Measurements from ENCODE around the gene PIRT.

PIRT gene

GRCh38 chr17:10787306-10788045 is 50.4 kb downstream of the PIRT start:
- H3K27me3 ChIP-seq (ENCODE audit: control insufficient read depth, insufficient read depth, low read length), result no peaks in the 10 kb centered on the region
- H3K36me3 ChIP-seq (ENCODE audit: control insufficient read depth, insufficient read depth, low read length), result no peaks in the 10 kb centered on the region
- H3K27ac ChIP-seq (ENCODE audit: low read depth, low read length), result no peak overlapping the region
- no peaks in the 10 kb centered on the region for H3K9me3 ChIP-seq (ENCODE audit: control insufficient read depth, insufficient read depth, low read depth, low read length)
- H3K4me3 ChIP-seq (ENCODE audit: low read depth, low read length), result no peak overlapping the region
- H3K9ac ChIP-seq (ENCODE audit: low read length), result no peak overlapping the region
- H3K4me1 ChIP-seq (ENCODE audit: control insufficient read depth, insufficient read depth, low read length), result peaks cover 34% of the 10 kb centered on the region

- Histone ChIP-seq H3K36me3 (ENCODE audit: control insufficient read depth, insufficient read depth, low read length) (no peaks in the 10 kb centered on the region), H3K9me3 (ENCODE audit: control insufficient read depth, insufficient read depth, low read depth, low read length) (no peaks in the 10 kb centered on the region), H3K9ac (ENCODE audit: low read length) (no peak overlapping the region), H3K27me3 (ENCODE audit: control insufficient read depth, insufficient read depth, low read length) (no peaks in the 10 kb centered on the region), H3K4me1 (ENCODE audit: control insufficient read depth, insufficient read depth, low read length) (peaks cover 25% of the 10 kb centered on the region), H3K27ac (ENCODE audit: low read depth, low read length) (no peak overlapping the region), H3K4me3 (ENCODE audit: low read depth, low read length) (no peak overlapping the region)
Measured at GRCh38 chr17:10785295-10785694, 52.6 kb downstream of the PIRT start.

GRCh38 chr17:10779609-10780008 is 58.3 kb downstream of the PIRT start:
- H3K4me1 ChIP-seq (ENCODE audit: control insufficient read depth, insufficient read depth, low read length), result peaks cover 6% of the 10 kb centered on the region
- H3K36me3 ChIP-seq (ENCODE audit: control insufficient read depth, insufficient read depth, low read length), result no peaks in the 10 kb centered on the region
- H3K9ac ChIP-seq (ENCODE audit: low read length), result no peak overlapping the region
- no peak overlapping the region for H3K4me3 ChIP-seq (ENCODE audit: low read depth, low read length)
- peaks cover 6% of the 10 kb centered on the region; the same call in 1 of the 2 replicates for H3K9me3 ChIP-seq (ENCODE audit: control insufficient read depth, insufficient read depth, low read depth, low read length)
- no peak overlapping the region for H3K27ac ChIP-seq (ENCODE audit: low read depth, low read length)
- H3K27me3 ChIP-seq (ENCODE audit: control insufficient read depth, insufficient read depth, low read length), result no peaks in the 10 kb centered on the region

GRCh38 chr17:10777890-10778289 is 60.0 kb downstream of the PIRT start:
- H3K9ac ChIP-seq (ENCODE audit: low read length), result no peak overlapping the region
- H3K36me3 ChIP-seq (ENCODE audit: control insufficient read depth, insufficient read depth, low read length), result no peaks in the 10 kb centered on the region
- no peak overlapping the region for H3K4me3 ChIP-seq (ENCODE audit: low read depth, low read length)
- H3K4me1 ChIP-seq (ENCODE audit: control insufficient read depth, insufficient read depth, low read length), result peaks cover 4% of the 10 kb centered on the region; the same call in 1 of the 2 replicates
- no peak overlapping the region for H3K27ac ChIP-seq (ENCODE audit: low read depth, low read length)
- no peaks in the 10 kb centered on the region for H3K27me3 ChIP-seq (ENCODE audit: control insufficient read depth, insufficient read depth, low read length)
- peaks cover 6% of the 10 kb centered on the region; the same call in 1 of the 2 replicates for H3K9me3 ChIP-seq (ENCODE audit: control insufficient read depth, insufficient read depth, low read depth, low read length)

GRCh38 chr17:10777131-10777807 is 60.6 kb downstream of the PIRT start:
- Histone ChIP-seq H3K9ac (ENCODE audit: low read length) (no peak overlapping the region), H3K4me1 (ENCODE audit: control insufficient read depth, insufficient read depth, low read length) (peaks cover 8% of the 10 kb centered on the region; the same call in 1 of the 2 replicates)

GRCh38 chr17:10776381-10776780 is 61.5 kb downstream of the PIRT start:
- no peak overlapping the region for H3K4me3 ChIP-seq (ENCODE audit: low read depth, low read length)
- H3K27ac ChIP-seq (ENCODE audit: low read depth, low read length), result no peak overlapping the region
- no peak overlapping the region for H3K9ac ChIP-seq (ENCODE audit: low read length)
- H3K27me3 ChIP-seq (ENCODE audit: control insufficient read depth, insufficient read depth, low read length), result no peaks in the 10 kb centered on the region
- peaks cover 8% of the 10 kb centered on the region; the same call in 1 of the 2 replicates for H3K9me3 ChIP-seq (ENCODE audit: control insufficient read depth, insufficient read depth, low read depth, low read length)
- H3K4me1 ChIP-seq (ENCODE audit: control insufficient read depth, insufficient read depth, low read length), result peaks cover 8% of the 10 kb centered on the region; the same call in 1 of the 2 replicates
- H3K36me3 ChIP-seq (ENCODE audit: control insufficient read depth, insufficient read depth, low read length), result no peaks in the 10 kb centered on the region

More at GRCh38 chr17:10777131-10777807, 60.6 kb downstream of the PIRT start:
- peaks cover 6% of the 10 kb centered on the region; the same call in 1 of the 2 replicates for H3K9me3 ChIP-seq (ENCODE audit: control insufficient read depth, insufficient read depth, low read depth, low read length)
- H3K36me3 ChIP-seq (ENCODE audit: control insufficient read depth, insufficient read depth, low read length), result no peaks in the 10 kb centered on the region
- no peaks in the 10 kb centered on the region for H3K27me3 ChIP-seq (ENCODE audit: control insufficient read depth, insufficient read depth, low read length)
- H3K27ac ChIP-seq (ENCODE audit: low read depth, low read length), result no peak overlapping the region
- no peak overlapping the region for H3K4me3 ChIP-seq (ENCODE audit: low read depth, low read length)

- Histone ChIP-seq H3K27ac (ENCODE audit: low read depth, low read length) (no peak overlapping the region), H3K4me3 (ENCODE audit: low read depth, low read length) (no peak overlapping the region), H3K4me1 (ENCODE audit: control insufficient read depth, insufficient read depth, low read length) (peaks cover 8% of the 10 kb centered on the region; the same call in 1 of the 2 replicates), H3K9ac (ENCODE audit: low read length) (no peak overlapping the region), H3K27me3 (ENCODE audit: control insufficient read depth, insufficient read depth, low read length) (no peaks in the 10 kb centered on the region), H3K36me3 (ENCODE audit: control insufficient read depth, insufficient read depth, low read length) (no peaks in the 10 kb centered on the region), H3K9me3 (ENCODE audit: control insufficient read depth, insufficient read depth, low read depth, low read length) (peaks cover 8% of the 10 kb centered on the region; the same call in 1 of the 2 replicates)
Measured at GRCh38 chr17:10775740-10776356, 62.0 kb downstream of the PIRT start.

GRCh38 chr17:10775058-10775457 is 62.8 kb downstream of the PIRT start:
- Histone ChIP-seq H3K9me3 (ENCODE audit: control insufficient read depth, insufficient read depth, low read depth, low read length) (peaks cover 8% of the 10 kb centered on the region; the same call in 1 of the 2 replicates), H3K27ac (ENCODE audit: low read depth, low read length) (no peak overlapping the region), H3K36me3 (ENCODE audit: control insufficient read depth, insufficient read depth, low read length) (no peaks in the 10 kb centered on the region), H3K4me3 (ENCODE audit: low read depth, low read length) (no peak overlapping the region), H3K4me1 (ENCODE audit: control insufficient read depth, insufficient read depth, low read length) (peaks cover 8% of the 10 kb centered on the region; the same call in 1 of the 2 replicates), H3K9ac (ENCODE audit: low read length) (no peak overlapping the region), H3K27me3 (ENCODE audit: control insufficient read depth, insufficient read depth, low read length) (no peaks in the 10 kb centered on the region)

- H3K27me3 ChIP-seq (ENCODE audit: control insufficient read depth, insufficient read depth, low read length), result no peaks in the 10 kb centered on the region
- H3K36me3 ChIP-seq (ENCODE audit: control insufficient read depth, insufficient read depth, low read length), result no peaks in the 10 kb centered on the region
- no peak overlapping the region for H3K9ac ChIP-seq (ENCODE audit: low read length)
- no peak overlapping the region for H3K4me3 ChIP-seq (ENCODE audit: low read depth, low read length)
- peaks cover 8% of the 10 kb centered on the region; the same call in 1 of the 2 replicates for H3K9me3 ChIP-seq (ENCODE audit: control insufficient read depth, insufficient read depth, low read depth, low read length)
- H3K4me1 ChIP-seq (ENCODE audit: control insufficient read depth, insufficient read depth, low read length), result peaks cover 8% of the 10 kb centered on the region; the same call in 1 of the 2 replicates
- H3K27ac ChIP-seq (ENCODE audit: low read depth, low read length), result no peak overlapping the region
Measured at GRCh38 chr17:10773391-10773790, 64.5 kb downstream of the PIRT start.

Data from HUES6 (cell line).